Right cardiac atrium (tissue), 5 donors: ENCODE results near the gene AKT1S1. TPM values are rescaled to one million over a fixed set of nuclear protein-coding genes. Genes with fewer than 3 reads are reported as not detected.

Experiments
- ATAC-seq, 2 donors: fragments of 200-7000 bp; cut with Tn5 transposase; one replicate each; pipeline versions ENCODE4 v1.8.0 to v1.9.1; 2020; ENCODE audit warnings: moderate library complexity in 2 of 2, mild to moderate bottlenecking in 1 of 2
- DNase-seq, 3 donors: peaks; one replicate each; pipeline ENCODE4 v3.0.0-alpha.2; 2020
- H3K27ac ChIP-seq: one replicate; pipeline ENCODE4 v1.5.1; 2013; ENCODE audit warnings: mild to moderate bottlenecking, low read length, control low read depth, moderate library complexity
- H3K27me3 ChIP-seq: one replicate; pipeline ENCODE4 v1.6.1; 2013; ENCODE audit not compliant: control insufficient read depth, insufficient read depth
- H3K4me1 ChIP-seq: one replicate; pipeline ENCODE4 v1.6.1; 2013; ENCODE audit warnings: low read length; ENCODE audit not compliant: control insufficient read depth, insufficient read depth
- H3K4me3 ChIP-seq: one replicate; pipeline ENCODE4 v1.5.1; 2013; ENCODE audit warnings: low read length, control low read depth
- H3K9me3 ChIP-seq: one replicate; pipeline ENCODE4 v1.6.1; 2013; ENCODE audit warnings: low read length; ENCODE audit not compliant: control insufficient read depth
- WGBS: extraction: QIAGEN DNeasy Blood & Tissue Kit; methylation state at CpG from one replicate; pipeline ENCODE4 v1.1.7; 2013; 5-methylcytosine and 5-hydroxymethylcytosine counted together
- intact Hi-C, 4 donors: fragments of 100-400 bp; cut with DNase I; formaldehyde crosslinking; loops; one replicate each; pipeline versions ENCODE4 v1.11.0 to v1.14.0; 2022 to 2023
- polyA plus RNA-seq: library from polyadenylated mRNA; stranded (reverse); fragments of 200-250 nt; gene quantifications from one replicate; pipeline ENCODE4 v1.2.3, GENCODE V29; 2013
- total RNA-seq, 4 donors: library from RNA; stranded (reverse); fragmentation: NEBNext Ultra II Directional; extraction: Animal tissue kit (Norgen Biotek cat#: 25700); gene quantifications; one replicate each; pipeline ENCODE4 v1.2.1, GENCODE V29; 2021
- donor health status: healthy with polysubstance abuse.
- donor health status: DM: no; HTN: yes; CAD: no.
- donor health status: DM: no; HTN: no; CAD: no.
- donor health status: DM: no; HTN: yes; CAD: no; lungs with severe emphysema.
- donor health status: DM: yes; HTN: yes; CAD: no.

AKT1S1 gene
- total and polyA plus RNA-seq, 5 donors = 32.4 to 40.2 (median 36.4) TPM

- Histone ChIP-seq H3K9me3 (no peaks in the 10 kb centered on the region), H3K27me3 (no peaks in the 10 kb centered on the region), H3K4me3 (peak overlapping the region; percentile 21), H3K27ac (peak overlapping the region; percentile 53), H3K4me1 (peaks cover 6% of the 10 kb centered on the region)
- intact Hi-C loops = loop anchor here in 1 of 4 donors (10.0 kb wide), 1 partner anchor 165 kb away; the partner anchor contains the start of gene ADM5
- WGBS = 91% methylated on average over 15 of the region's 15 CpGs
- no peak for ATAC-seq
- peak in 2 of 3 donors; percentile 15 to 35 for DNase-seq
Observed at GRCh38 chr19:49849433-49850220, 27.5 kb downstream of the AKT1S1 start.

GRCh38 chr19:49848938-49849337 lies 28.2 kb downstream of the AKT1S1 start:
- DNase-seq (no peak), ATAC-seq (no peak)
- 90% methylated on average over 3 of the region's 3 CpGs for WGBS
- Histone ChIP-seq H3K4me1 (peaks cover 6% of the 10 kb centered on the region), H3K9me3 (no peaks in the 10 kb centered on the region), H3K27ac (no peak overlapping the region), H3K4me3 (no peak overlapping the region), H3K27me3 (no peaks in the 10 kb centered on the region)
- intact Hi-C loops = no loop called here

- intact Hi-C loops = no loop called here
- Histone ChIP-seq H3K4me1 (peaks cover 6% of the 10 kb centered on the region), H3K27ac (no peak overlapping the region), H3K27me3 (no peaks in the 10 kb centered on the region), H3K4me3 (no peak overlapping the region), H3K9me3 (no peaks in the 10 kb centered on the region)
- peak in 2 of 3 donors; percentile 23 to 31 for DNase-seq
- WGBS = 90% methylated on average over 10 of the region's 10 CpGs
- no peak for ATAC-seq
Observed at GRCh38 chr19:49847731-49848696, 29.1 kb downstream of the AKT1S1 start.

GRCh38 chr19:49846408-49846807 lies 30.7 kb downstream of the AKT1S1 start:
- no peak overlapping the region for H3K4me3 ChIP-seq
- ATAC-seq (no peak), DNase-seq (no peak)
- no peaks in the 10 kb centered on the region for H3K9me3 ChIP-seq
- no peaks in the 10 kb centered on the region for H3K27me3 ChIP-seq
- WGBS = 71% methylated on average over 5 of the region's 5 CpGs
- H3K4me1 ChIP-seq = no peaks in the 10 kb centered on the region
- intact Hi-C loops = no loop called here
- no peak overlapping the region for H3K27ac ChIP-seq

- no peak overlapping the region for H3K27ac ChIP-seq
Observed at GRCh38 chr19:49845414-49845813, 31.7 kb downstream of the AKT1S1 start.

GRCh38 chr19:49844138-49845095 lies 32.7 kb downstream of the AKT1S1 start:
- intact Hi-C loops = no loop called here
- no peak overlapping the region for H3K27ac ChIP-seq
- ATAC-seq = no peak
- WGBS = 81% methylated on average over 18 of the region's 18 CpGs
- H3K4me3 ChIP-seq = no peak overlapping the region
- no peak for DNase-seq
- no peaks in the 10 kb centered on the region for H3K4me1 ChIP-seq
- H3K9me3 ChIP-seq = no peaks in the 10 kb centered on the region
- no peaks in the 10 kb centered on the region for H3K27me3 ChIP-seq

More at GRCh38 chr19:49845414-49845813, 31.7 kb downstream of the AKT1S1 start:
- DNase-seq (no peak), ATAC-seq (no peak)
- H3K4me1 ChIP-seq = no peaks in the 10 kb centered on the region
- 67% methylated on average over 3 of the region's 3 CpGs for WGBS
- H3K9me3 ChIP-seq = no peaks in the 10 kb centered on the region
- intact Hi-C loops = no loop called here
- no peak overlapping the region for H3K4me3 ChIP-seq
- no peaks in the 10 kb centered on the region for H3K27me3 ChIP-seq

GRCh38 chr19:49843265-49843664 lies 33.9 kb downstream of the AKT1S1 start:
- no peak for ATAC-seq
- intact Hi-C loops = no loop called here
- no peaks in the 10 kb centered on the region for H3K9me3 ChIP-seq
- no peak overlapping the region for H3K27ac ChIP-seq
- no peak for DNase-seq
- no peak overlapping the region for H3K4me3 ChIP-seq
- 87% methylated on average over 3 of the region's 3 CpGs for WGBS
- H3K27me3 ChIP-seq = no peaks in the 10 kb centered on the region
- H3K4me1 ChIP-seq = no peaks in the 10 kb centered on the region

- DNase-seq = no peak
- no peak overlapping the region for H3K27ac ChIP-seq
- H3K4me3 ChIP-seq = no peak overlapping the region
- H3K27me3 ChIP-seq = no peaks in the 10 kb centered on the region
- H3K4me1 ChIP-seq = no peaks in the 10 kb centered on the region
- no peaks in the 10 kb centered on the region for H3K9me3 ChIP-seq
- no peak for ATAC-seq
- intact Hi-C loops = no loop called here
- WGBS = 75% methylated on average over 17 of the region's 17 CpGs
Observed at GRCh38 chr19:49840736-49841249, 36.4 kb downstream of the AKT1S1 start.

- H3K9me3 ChIP-seq = no peaks in the 10 kb centered on the region
- DNase-seq (no peak), ATAC-seq (no peak)
- WGBS = 82% methylated on average over 11 of the region's 11 CpGs
- no peak overlapping the region for H3K27ac ChIP-seq
- H3K4me1 ChIP-seq = no peaks in the 10 kb centered on the region
- H3K27me3 ChIP-seq = no peaks in the 10 kb centered on the region
- H3K4me3 ChIP-seq = no peak overlapping the region
- intact Hi-C loops = no loop called here
Observed at GRCh38 chr19:49840321-49840720, 36.8 kb downstream of the AKT1S1 start.

- Histone ChIP-seq H3K4me1 (no peaks in the 10 kb centered on the region), H3K27ac (no peak overlapping the region), H3K4me3 (no peak overlapping the region), H3K27me3 (no peaks in the 10 kb centered on the region), H3K9me3 (no peaks in the 10 kb centered on the region)
- 90% methylated on average over 11 of the region's 11 CpGs for WGBS
- no peak for DNase-seq
- intact Hi-C loops = no loop called here
- ATAC-seq = no peak
Observed at GRCh38 chr19:49839713-49840112, 37.4 kb downstream of the AKT1S1 start.
